ENCODE measurements around the gene FRMPD2.
"Not testable (repeated sequence)": the region's sequence is repeated elsewhere in the genome, so short reads cannot be mapped to it uniquely, and the experiment has no call there.

DNA sequence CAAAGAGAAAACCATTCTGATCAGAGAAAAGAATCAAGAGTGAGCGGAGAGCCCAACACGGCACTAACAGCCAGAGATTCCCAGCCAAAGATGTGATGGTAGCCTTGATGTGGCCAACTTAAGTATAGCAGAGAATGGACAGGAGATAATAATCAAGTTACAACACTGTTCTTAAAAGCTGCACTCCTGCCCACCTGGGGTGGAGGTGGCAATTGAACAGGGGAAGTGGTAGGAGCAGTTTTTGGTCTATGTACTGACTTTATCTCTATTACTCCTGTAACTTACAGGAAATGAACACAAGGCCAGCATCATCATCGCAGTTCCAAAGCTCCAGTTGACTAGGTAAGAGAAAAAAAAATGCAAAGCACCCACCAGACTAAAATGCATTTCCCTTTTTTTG is 164.2 kb downstream of the FRMPD2 start:
- TF ChIP-seq, protein P1, sequence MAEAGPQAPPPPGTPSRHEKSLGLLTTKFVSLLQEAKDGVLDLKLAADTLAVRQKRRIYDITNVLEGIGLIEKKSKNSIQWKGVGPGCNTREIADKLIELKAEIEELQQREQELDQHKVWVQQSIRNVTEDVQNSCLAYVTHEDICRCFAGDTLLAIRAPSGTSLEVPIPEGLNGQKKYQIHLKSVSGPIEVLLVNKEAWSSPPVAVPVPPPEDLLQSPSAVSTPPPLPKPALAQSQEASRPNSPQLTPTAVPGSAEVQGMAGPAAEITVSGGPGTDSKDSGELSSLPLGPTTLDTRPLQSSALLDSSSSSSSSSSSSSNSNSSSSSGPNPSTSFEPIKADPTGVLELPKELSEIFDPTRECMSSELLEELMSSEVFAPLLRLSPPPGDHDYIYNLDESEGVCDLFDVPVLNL (CRISPR knock-in tag; IDR thresholded peaks at IDR 0.05; ENCODE audit: borderline replicate concordance, low read depth), result not testable (repeated sequence)
- TF ChIP-seq, protein P2, sequence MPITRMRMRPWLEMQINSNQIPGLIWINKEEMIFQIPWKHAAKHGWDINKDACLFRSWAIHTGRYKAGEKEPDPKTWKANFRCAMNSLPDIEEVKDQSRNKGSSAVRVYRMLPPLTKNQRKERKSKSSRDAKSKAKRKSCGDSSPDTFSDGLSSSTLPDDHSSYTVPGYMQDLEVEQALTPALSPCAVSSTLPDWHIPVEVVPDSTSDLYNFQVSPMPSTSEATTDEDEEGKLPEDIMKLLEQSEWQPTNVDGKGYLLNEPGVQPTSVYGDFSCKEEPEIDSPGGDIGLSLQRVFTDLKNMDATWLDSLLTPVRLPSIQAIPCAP (CRISPR knock-in tag; IDR thresholded peaks at IDR 0.05), result not testable (repeated sequence)
- not testable (repeated sequence) for TF ChIP-seq CREB1 (CRISPR knock-in tag; IDR thresholded peaks at IDR 0.05); SP1 (CRISPR knock-in tag; conservative IDR thresholded peaks at IDR 0.05); JUN (CRISPR knock-in tag; IDR thresholded peaks at IDR 0.05); FOXJ3 (CRISPR knock-in tag; IDR thresholded peaks at IDR 0.05; ENCODE audit: borderline replicate concordance); ZNF232 (CRISPR knock-in tag; IDR thresholded peaks at IDR 0.05)
- TF ChIP-seq, protein P3, sequence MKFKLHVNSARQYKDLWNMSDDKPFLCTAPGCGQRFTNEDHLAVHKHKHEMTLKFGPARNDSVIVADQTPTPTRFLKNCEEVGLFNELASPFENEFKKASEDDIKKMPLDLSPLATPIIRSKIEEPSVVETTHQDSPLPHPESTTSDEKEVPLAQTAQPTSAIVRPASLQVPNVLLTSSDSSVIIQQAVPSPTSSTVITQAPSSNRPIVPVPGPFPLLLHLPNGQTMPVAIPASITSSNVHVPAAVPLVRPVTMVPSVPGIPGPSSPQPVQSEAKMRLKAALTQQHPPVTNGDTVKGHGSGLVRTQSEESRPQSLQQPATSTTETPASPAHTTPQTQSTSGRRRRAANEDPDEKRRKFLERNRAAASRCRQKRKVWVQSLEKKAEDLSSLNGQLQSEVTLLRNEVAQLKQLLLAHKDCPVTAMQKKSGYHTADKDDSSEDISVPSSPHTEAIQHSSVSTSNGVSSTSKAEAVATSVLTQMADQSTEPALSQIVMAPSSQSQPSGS (CRISPR knock-in tag; IDR thresholded peaks at IDR 0.05; ENCODE audit: borderline replicate concordance, low read depth), result not testable (repeated sequence)
- TF ChIP-seq, protein P4, sequence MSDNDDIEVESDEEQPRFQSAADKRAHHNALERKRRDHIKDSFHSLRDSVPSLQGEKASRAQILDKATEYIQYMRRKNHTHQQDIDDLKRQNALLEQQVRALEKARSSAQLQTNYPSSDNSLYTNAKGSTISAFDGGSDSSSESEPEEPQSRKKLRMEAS (CRISPR knock-in tag; IDR thresholded peaks at IDR 0.05), result not testable (repeated sequence)
- TF ChIP-seq, protein P5, sequence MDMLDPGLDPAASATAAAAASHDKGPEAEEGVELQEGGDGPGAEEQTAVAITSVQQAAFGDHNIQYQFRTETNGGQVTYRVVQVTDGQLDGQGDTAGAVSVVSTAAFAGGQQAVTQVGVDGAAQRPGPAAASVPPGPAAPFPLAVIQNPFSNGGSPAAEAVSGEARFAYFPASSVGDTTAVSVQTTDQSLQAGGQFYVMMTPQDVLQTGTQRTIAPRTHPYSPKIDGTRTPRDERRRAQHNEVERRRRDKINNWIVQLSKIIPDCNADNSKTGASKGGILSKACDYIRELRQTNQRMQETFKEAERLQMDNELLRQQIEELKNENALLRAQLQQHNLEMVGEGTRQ (CRISPR knock-in tag; IDR thresholded peaks at IDR 0.05), result not testable (repeated sequence)
- TF ChIP-seq, protein P6, sequence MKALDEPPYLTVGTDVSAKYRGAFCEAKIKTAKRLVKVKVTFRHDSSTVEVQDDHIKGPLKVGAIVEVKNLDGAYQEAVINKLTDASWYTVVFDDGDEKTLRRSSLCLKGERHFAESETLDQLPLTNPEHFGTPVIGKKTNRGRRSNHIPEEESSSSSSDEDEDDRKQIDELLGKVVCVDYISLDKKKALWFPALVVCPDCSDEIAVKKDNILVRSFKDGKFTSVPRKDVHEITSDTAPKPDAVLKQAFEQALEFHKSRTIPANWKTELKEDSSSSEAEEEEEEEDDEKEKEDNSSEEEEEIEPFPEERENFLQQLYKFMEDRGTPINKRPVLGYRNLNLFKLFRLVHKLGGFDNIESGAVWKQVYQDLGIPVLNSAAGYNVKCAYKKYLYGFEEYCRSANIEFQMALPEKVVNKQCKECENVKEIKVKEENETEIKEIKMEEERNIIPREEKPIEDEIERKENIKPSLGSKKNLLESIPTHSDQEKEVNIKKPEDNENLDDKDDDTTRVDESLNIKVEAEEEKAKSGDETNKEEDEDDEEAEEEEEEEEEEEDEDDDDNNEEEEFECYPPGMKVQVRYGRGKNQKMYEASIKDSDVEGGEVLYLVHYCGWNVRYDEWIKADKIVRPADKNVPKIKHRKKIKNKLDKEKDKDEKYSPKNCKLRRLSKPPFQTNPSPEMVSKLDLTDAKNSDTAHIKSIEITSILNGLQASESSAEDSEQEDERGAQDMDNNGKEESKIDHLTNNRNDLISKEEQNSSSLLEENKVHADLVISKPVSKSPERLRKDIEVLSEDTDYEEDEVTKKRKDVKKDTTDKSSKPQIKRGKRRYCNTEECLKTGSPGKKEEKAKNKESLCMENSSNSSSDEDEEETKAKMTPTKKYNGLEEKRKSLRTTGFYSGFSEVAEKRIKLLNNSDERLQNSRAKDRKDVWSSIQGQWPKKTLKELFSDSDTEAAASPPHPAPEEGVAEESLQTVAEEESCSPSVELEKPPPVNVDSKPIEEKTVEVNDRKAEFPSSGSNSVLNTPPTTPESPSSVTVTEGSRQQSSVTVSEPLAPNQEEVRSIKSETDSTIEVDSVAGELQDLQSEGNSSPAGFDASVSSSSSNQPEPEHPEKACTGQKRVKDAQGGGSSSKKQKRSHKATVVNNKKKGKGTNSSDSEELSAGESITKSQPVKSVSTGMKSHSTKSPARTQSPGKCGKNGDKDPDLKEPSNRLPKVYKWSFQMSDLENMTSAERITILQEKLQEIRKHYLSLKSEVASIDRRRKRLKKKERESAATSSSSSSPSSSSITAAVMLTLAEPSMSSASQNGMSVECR (CRISPR knock-in tag; IDR thresholded peaks at IDR 0.05; ENCODE audit: borderline replicate concordance), result not testable (repeated sequence)
- TF ChIP-seq, protein P7, sequence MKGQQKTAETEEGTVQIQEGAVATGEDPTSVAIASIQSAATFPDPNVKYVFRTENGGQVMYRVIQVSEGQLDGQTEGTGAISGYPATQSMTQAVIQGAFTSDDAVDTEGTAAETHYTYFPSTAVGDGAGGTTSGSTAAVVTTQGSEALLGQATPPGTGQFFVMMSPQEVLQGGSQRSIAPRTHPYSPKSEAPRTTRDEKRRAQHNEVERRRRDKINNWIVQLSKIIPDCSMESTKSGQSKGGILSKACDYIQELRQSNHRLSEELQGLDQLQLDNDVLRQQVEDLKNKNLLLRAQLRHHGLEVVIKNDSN (CRISPR knock-in tag; IDR thresholded peaks at IDR 0.05), result not testable (repeated sequence)
- TF ChIP-seq, protein P8, sequence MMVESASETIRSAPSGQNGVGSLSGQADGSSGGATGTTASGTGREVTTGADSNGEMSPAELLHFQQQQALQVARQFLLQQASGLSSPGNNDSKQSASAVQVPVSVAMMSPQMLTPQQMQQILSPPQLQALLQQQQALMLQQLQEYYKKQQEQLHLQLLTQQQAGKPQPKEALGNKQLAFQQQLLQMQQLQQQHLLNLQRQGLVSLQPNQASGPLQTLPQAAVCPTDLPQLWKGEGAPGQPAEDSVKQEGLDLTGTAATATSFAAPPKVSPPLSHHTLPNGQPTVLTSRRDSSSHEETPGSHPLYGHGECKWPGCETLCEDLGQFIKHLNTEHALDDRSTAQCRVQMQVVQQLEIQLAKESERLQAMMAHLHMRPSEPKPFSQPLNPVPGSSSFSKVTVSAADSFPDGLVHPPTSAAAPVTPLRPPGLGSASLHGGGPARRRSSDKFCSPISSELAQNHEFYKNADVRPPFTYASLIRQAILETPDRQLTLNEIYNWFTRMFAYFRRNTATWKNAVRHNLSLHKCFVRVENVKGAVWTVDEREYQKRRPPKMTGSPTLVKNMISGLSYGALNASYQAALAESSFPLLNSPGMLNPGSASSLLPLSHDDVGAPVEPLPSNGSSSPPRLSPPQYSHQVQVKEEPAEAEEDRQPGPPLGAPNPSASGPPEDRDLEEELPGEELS (CRISPR knock-in tag; IDR thresholded peaks at IDR 0.05), result not testable (repeated sequence)
- TF ChIP-seq, protein P9, sequence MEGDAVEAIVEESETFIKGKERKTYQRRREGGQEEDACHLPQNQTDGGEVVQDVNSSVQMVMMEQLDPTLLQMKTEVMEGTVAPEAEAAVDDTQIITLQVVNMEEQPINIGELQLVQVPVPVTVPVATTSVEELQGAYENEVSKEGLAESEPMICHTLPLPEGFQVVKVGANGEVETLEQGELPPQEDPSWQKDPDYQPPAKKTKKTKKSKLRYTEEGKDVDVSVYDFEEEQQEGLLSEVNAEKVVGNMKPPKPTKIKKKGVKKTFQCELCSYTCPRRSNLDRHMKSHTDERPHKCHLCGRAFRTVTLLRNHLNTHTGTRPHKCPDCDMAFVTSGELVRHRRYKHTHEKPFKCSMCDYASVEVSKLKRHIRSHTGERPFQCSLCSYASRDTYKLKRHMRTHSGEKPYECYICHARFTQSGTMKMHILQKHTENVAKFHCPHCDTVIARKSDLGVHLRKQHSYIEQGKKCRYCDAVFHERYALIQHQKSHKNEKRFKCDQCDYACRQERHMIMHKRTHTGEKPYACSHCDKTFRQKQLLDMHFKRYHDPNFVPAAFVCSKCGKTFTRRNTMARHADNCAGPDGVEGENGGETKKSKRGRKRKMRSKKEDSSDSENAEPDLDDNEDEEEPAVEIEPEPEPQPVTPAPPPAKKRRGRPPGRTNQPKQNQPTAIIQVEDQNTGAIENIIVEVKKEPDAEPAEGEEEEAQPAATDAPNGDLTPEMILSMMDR (IDR thresholded peaks at IDR 0.05), result not testable (repeated sequence)

Data from WTC11 (cell line).